ENCODE measurements around the gene SQSTM1.

Gene SQSTM1

GRCh38 chr5:179796877-179797608 is 23.7 kb upstream of the SQSTM1 start:
- Histone ChIP-seq H3K4me3 (replicated peaks; ENCODE audit: insufficient read depth, low read length) (no peak overlapping the region), H3K27me3 (ENCODE audit: insufficient read depth, poor library complexity, severe bottlenecking) (no peaks in the 10 kb centered on the region), H3K27ac (replicated peaks) (peak overlapping the region; percentile 64)
- TF ChIP-seq POLR2AphosphoS5 (IDR thresholded peaks at IDR 0.05; ENCODE audit: low read depth), result peak; percentile 26; the same call in 1 of the 2 replicates
- TF ChIP-seq CTCF (IDR thresholded peaks at IDR 0.05; ENCODE audit: insufficient read depth, low read length), result no peak
- no peak for DNase-seq (ENCODE audit: low read depth in 1 of 2, low spot score in 1 of 2)

- no peak overlapping the region for H3K4me3 ChIP-seq (replicated peaks; ENCODE audit: insufficient read depth, low read length)
- DNase-seq (ENCODE audit: low read depth in 1 of 2, low spot score in 1 of 2), result no peak
- no peaks in the 10 kb centered on the region for H3K27me3 ChIP-seq (ENCODE audit: insufficient read depth, poor library complexity, severe bottlenecking)
- TF ChIP-seq POLR2AphosphoS5 (IDR thresholded peaks at IDR 0.05; ENCODE audit: low read depth) (no peak), REST (IDR thresholded peaks at IDR 0.05; ENCODE audit: insufficient replicate concordance, low read depth) (no peak), GABPA (IDR thresholded peaks at IDR 0.05; ENCODE audit: low read depth) (no peak), CTCF (IDR thresholded peaks at IDR 0.05; ENCODE audit: insufficient read depth, low read length) (no peak), SPI1 (IDR thresholded peaks at IDR 0.05; ENCODE audit: borderline replicate concordance, low read depth) (no peak)
- H3K27ac ChIP-seq (replicated peaks), result no peak overlapping the region
Measured at GRCh38 chr5:179797741-179798140, 23.0 kb upstream of the SQSTM1 start.

- TF ChIP-seq CTCF (IDR thresholded peaks at IDR 0.05; ENCODE audit: insufficient read depth, low read length), result no peak
- TF ChIP-seq GABPA (IDR thresholded peaks at IDR 0.05; ENCODE audit: low read depth), result no peak
- 0 out of 2 replicates have a peak, but pooled peaks have one; percentile 17 for TF ChIP-seq POLR2AphosphoS5 (IDR thresholded peaks at IDR 0.05; ENCODE audit: low read depth)
- TF ChIP-seq REST (IDR thresholded peaks at IDR 0.05; ENCODE audit: insufficient replicate concordance, low read depth), result no peak
- no peak for TF ChIP-seq SPI1 (IDR thresholded peaks at IDR 0.05; ENCODE audit: borderline replicate concordance, low read depth)
- no peaks in the 10 kb centered on the region for H3K27me3 ChIP-seq (ENCODE audit: insufficient read depth, poor library complexity, severe bottlenecking)
- DNase-seq (ENCODE audit: low read depth in 1 of 2, low spot score in 1 of 2), result no peak
- no peak overlapping the region for H3K4me3 ChIP-seq (replicated peaks; ENCODE audit: insufficient read depth, low read length)
- H3K27ac ChIP-seq (replicated peaks), result no peak overlapping the region
Measured at GRCh38 chr5:179798144-179798770, 22.4 kb upstream of the SQSTM1 start.
